GM19468 (cell line): ENCODE data around the gene ABCB10.
"Not testable (repeated sequence)": the region's sequence is repeated elsewhere in the genome, so short reads cannot be mapped to it uniquely, and the experiment has no call there.

Experiments used
- ATAC-seq: cut with Tn5 transposase; IDR thresholded peaks from one replicate; pipeline ENCODE4 v1.9.1; 2021; ENCODE audit warnings: mild to moderate bottlenecking, moderate library complexity, moderate number of reproducible peaks; ENCODE audit not compliant: unreplicated experiment; ENCODE audit errors: extremely low read depth

Gene ABCB10

DNA sequence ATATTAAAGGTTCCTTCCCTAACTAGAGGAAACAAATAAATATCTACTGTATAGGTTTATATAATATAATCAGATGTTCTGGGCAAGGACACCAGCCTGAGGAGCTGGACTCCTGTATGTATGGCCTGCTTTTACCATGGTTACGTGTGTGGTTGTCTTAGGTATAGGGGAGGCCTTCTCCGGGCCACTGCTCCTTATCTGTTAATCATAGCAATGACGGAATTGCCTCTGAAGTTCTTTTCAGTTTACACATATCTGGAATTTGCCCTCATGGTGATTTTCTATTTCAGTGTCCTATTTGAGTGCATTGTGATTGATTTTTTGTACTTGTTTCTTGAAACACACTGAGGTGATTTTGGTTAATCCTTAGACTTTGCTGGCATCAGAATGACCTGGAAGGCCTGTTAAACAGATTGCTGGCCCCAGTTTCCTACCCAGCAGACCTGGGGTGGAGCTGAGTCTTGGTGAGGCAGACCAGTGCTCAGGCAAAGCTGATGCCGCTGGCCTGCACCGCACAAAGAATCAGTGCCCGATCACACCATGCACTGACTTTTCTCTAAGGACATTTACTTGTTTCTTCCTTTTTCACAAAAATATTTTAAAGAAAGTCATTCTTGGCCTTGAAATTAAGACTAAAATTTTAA, 18.5 kb downstream of the ABCB10 start:
- no peak for ATAC-seq

DNA sequence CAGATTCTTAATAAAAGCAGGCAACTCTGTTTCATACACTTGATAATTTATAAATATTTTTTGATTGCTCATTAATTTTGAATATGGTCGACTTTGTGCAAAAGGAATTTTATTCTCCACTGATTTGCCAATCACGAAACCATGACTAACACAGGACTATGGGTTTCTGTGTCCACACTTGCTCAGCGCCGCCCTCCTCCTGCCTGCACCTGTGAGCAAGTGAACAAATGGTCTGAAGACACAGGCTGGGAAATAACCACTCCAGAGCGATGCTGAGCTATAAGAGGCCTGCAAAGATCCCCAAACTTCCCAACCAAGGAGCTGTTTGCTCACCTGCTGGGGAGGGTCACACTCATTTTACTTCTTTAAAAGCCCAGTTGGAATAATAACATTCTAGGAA, 19.6 kb downstream of the ABCB10 start:
- no peak for ATAC-seq

DNA sequence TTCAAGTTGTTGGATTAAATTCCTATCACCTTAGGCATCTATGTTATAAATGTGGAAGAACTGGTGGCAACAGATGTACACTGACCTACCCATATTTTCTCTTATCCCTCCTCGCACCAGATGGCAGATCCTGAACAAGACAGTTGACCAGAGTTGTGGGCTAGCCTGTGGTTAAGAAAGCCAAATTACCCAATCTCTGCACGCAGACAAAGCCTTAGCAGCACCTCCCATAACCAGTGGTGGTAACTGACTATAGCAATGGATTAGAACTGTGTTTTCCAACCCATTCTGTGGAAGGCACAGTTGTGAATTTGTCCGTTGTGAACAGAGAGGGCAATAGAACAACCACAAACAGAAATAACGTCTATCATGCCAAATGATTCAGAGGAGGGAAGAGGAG, 20.6 kb downstream of the ABCB10 start:
- no peak for ATAC-seq

DNA sequence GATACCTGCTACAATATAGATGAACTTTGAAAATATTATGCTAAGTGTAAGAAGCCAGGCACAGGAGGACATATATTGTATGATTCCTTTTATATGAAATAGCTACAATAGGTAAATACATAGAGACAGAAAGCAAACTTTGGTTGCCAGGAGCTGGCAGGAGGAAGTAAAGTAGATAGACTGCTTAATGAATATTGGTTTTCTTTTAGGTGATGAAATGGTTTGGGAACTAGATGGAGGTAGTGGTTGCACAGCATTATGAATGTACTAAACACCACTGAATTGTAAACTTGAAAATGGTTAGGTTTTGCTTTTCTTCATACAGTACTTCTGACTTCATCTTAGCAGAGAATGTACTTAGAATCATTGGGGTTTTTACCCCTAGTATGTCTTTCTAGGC, 21.5 kb downstream of the ABCB10 start:
- ATAC-seq, result no peak

DNA sequence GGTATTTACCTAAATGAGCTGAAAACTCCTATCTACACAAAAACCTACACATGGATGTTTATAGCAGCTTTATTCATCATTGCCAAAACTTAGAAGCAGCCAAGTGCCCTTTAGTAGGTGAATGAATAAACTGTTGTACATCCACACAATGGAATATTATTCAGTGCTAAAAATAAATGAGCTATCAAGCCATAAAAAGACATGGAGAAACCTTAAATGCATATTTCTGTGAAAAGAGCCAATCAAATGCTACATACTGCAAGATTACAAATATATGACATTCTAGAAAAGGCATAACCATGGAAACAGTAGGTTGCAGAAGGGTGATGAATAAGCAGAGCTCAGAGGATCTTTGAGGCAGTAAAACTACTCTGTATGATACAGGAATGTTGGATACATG, 23.3 kb downstream of the ABCB10 start:
- ATAC-seq, result no peak

DNA sequence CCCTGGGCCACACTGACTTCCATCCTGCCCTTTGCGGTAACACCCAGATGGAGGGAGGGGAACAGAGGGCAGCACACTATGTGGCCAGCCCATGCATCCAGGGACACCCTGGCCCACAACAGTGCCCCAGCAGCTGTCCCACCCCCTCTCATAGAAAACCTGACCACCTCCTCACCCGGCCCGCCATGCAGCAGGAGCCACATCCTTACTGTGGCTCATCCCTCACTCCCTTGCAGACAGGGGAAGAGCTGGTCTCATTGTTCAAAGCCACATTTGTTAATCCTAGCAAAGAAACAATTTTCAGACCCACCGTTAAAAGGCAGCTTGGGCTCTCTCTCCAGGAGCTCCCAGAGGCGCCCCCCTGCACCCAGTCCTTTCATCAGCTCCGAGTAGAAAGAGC, 27.2 kb downstream of the ABCB10 start:
- ATAC-seq, result no peak

DNA sequence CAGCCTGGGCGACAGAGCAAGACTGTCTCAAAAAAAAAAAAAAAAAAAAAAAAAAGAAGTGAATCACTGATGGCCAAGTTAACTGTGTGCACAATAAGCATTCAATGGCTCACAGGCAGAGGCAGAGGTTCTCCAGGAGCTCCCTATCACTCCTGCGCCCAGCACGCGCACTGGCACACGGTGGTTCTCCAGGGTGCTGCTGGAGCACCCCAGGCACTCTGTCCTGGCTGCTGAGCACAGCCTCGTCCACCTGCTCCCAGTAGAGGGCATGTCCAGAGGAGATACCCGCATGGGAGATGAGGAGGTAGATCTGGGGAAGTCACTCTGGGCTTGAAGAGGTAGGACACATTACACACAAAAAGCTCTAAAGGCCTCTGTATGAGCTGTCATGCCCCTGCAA, 28.9 kb downstream of the ABCB10 start:
- no peak for ATAC-seq

DNA sequence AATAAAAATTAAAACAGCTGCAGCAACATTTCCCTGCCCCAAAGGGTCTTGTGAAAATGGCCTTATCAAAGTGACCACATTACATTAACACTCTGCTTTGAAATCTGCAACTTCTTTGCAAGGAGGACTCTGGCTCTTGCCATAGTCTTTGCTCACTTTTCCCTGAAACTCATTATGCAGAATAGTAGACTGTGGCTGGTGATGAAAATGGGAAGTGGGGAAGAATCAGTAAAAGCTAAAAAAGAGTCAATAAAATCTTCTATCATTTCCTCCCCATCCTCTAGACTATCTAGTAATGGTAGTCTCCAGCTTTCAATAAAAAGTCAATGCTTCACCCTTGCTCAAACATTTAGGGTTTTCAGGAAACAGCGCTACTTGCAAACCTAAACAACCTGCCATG, 31.8 kb downstream of the ABCB10 start:
- no peak for ATAC-seq

DNA sequence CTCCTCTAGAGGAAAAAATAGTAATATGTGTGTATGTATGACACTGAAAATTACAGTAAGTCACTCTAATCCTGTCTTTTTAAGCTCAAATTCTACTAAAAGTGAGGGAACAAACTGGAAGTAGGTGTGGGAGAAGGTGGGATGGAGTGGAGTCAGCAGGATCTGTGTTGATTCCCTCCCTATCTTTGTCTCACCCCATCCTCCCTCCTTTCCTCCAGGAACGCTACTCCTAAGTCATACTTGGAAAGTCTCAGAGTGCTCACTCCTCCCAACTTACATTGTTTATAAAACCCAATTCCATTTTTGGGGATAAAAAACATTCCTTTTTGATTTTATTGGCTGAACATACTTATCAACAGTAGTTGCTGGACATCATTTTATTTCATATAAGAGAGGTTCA, 35.5 kb downstream of the ABCB10 start:
- no peak for ATAC-seq

DNA sequence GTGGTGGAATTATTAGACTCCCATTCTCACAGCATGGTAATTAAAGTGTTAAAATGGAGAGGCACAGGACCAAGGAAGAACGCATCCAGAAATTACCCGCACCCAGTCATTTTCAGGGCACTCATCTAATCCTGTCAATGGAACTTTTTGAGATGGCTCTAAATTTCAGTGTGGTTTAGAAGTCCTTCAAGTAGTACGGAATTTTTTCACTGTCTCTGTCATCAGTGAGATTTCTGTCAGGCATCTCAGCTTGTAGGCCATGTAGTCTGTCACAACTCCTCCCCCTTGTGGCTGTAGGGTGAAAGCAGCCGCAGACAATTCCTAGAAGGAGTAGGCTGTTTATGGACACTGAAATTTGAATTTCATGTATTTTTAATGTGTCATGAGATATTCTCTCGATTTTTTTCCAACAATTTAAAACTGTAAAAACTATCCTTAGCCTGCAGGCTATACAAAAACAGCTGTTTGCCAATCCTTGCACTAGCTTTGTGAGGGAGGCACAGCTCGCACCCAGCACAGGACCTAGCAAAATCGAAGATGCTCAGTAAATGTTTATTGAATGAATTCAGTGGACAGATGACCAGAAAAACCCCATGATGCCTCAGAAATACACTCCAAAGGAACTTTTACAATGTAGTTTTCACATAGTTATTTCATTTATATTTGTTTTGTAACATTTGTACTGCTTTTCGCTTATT, 43.8 kb downstream of the ABCB10 start:
- ATAC-seq, result no peak

DNA sequence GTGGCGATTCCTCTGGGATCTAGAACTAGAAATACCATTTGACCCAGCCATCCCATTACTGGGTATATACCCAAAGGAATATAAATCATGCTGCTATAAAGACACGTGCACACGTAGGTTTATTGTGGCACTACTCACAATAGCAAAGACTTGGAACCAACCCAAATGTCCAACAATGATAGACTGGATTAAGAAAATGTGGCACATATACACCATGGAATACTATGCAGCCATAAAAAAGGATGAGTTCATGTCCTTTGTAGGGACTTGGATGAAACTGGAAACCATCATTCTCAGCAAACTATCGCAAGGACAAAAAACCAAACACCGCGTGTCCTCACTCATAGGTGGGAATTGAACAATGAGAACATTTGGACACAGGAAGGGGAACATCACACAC, 46.9 kb downstream of the ABCB10 start:
- not testable (repeated sequence) for ATAC-seq

DNA sequence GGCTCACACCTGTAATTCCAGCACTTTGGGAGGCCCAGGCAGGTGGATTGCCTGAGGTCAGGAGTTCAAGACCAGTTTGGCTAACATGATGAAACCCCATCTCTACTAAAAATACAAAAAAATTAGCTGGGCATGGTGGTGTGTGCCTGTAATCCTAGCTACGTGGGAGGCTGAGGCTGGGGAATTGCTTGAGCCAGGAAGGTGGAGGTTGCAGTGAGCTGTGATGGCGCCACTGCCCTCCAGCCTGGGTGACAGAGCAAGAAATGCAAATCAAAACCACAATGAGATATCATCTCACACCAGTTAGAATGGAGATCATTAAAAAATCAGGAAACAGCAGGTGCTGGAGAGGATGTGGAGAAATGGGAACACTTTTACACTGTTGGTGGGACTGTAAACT, 47.3 kb downstream of the ABCB10 start:
- ATAC-seq, result not testable (repeated sequence)

DNA sequence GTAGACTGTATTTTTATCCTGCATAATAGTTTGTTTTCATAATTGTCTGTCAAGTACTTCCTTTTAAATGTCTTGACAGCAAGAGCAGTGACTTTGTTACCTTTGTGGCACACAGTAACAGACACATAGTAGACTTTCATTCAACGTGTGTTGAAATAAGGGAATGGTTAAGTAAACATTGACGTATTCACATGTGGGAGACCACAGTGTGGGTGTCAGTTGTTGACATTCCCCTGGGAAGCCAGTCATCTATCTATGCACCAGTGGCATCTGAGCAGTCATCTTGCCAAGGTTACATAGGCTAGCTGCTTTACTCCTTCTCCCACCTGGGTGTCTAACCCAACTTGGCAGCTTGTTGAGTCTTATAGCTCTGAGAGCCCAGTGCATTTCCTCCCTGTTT, 48.9 kb downstream of the ABCB10 start:
- ATAC-seq, result no peak

DNA sequence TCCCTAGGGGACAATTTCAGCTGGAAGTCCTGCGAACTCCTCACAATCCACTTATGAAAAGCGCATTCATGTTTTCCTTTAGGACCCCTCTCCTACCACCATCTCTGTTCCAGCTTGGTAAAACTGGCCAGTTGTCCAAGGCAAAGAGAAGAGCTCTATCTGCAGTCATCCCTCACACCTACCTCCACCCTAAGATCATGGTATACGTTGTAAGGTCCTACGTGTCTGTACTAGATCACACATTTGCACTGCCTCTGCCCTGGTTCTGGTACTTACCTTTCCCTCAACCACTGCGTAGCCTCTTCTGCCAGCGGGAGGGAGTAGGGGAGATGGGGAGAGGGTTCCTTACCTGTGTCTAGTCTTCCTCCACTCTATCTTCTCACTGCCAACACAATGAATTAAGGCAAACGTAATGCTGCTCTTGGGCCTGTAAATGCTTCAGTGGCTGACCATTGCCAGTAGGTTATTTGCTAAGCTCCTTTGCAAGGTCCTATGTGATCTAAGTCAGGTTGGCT, 49.6 kb downstream of the ABCB10 start:
- no peak for ATAC-seq

DNA sequence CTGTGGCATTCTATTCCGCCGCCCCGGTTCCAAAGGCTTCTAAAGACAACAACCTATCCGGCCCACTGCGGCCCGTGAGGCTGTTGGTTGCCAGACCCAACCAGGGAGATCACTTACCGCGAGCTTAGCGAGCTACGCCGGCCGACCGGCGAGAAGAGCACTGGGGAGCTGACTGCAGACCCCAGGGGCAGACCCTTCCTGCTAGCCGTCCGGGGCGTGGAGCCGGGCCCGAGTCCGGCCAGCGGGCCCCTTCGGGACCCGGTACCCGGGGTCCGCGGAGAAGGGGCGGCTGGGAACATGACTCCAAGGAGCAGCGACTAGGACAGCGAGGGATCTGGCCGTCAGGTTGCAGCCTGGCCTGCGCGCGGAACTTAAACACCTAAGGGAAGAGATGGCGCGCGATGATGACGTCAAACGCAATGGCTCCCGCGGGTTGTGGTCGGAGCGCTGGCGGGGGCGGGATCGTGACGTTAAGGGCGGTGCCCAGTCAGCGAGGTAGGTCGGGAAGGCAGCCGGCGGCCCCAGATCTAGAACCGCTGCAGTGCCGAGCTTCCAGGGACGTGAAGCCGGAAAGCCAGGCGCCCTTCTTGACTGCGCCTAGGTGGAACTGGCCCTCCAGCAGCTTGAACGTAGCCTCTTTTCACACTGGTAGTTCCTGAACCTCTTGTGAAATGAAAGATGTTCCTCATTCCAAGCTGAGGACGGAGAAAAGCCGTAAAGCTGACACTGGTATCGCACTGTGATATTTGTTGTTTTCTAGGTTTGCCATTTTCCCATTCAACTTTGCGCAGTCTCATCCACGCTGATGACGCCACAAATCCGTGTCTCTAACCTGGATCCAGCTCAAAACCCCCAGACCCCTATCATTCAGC, 50.3 kb downstream of the ABCB10 start, which contains the start of gene NUP133:
Gene NUP133 (minus strand): TSS at position 391 of the 872 bp plus-strand sequence. CDS start 92 bp downstream, at position 299.
- ATAC-seq, result peak; percentile 91

DNA sequence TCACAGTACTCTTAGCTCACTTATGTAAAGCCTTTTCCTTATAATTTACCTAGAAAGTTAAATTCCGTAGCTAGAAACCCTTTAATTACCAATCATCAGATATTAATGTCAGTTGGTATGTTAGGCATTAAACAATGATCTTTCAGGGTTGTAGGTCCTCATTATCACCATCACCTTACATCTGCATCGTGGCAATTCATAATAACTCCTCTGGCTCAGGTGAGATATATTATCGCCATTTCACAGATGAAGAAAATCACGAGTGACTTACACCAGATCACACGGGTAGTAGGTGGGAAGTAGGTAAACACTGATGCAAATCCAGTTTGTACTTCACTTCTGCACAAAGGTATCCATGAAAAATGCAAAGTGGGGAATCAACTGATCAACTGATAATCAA, 51.0 kb downstream of the ABCB10 start:
- ATAC-seq, result no peak

DNA sequence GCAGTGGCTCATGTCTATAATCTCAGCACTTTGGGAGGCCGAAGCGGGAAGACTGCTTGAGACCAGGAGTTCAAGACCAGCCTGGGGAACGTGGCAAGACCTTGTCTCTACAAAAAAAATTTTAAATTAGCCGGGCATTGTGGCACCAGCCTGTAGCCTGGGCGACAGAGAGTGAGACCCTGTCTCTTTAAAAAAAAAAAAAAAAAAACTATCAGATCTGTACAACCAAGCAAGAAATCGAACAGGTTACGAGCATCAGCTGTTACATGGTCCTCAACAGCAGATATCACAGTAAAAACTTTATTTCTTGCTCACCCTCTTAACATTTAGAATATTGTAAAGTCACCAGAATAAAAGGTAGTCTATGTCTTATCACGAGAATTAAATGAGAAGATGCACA, 51.9 kb downstream of the ABCB10 start:
- no peak for ATAC-seq

DNA sequence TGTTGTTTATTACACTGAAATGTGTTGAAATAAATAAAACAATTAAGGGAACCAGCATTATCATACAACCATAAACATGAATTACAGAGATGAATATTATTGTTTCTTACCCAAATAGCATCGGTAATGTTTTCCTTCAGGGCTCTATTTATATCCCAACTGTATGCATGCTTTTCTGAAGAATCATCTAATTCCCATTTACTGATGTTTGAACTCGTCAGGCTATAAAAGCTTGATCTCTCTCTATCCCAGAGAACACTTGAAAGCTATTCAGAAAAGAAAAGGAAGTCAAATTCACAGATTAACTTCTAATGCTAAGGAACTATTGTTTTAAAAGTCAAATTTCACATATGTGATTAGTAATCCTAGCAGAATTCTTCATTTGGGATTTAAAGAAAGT, 62.7 kb downstream of the ABCB10 start:
- no peak for ATAC-seq

DNA sequence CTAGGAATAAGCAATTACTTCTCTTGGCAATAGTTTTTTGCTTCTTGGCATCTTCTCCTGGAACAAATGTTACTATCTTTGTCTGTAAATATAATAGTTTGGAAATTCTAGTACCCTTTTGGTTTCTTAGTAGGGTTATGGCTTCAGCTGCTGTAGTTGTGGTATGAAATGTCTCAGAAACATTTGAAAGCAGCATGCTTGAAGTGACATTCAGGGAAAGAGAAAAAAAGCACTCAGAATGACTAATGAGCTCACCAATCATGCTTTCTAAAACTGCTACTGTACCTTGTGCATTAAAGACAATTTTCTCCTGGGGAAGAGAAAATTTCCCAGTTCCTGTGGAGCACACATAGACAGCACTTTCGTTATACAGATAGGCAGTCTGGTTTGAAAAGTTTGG, 71.3 kb downstream of the ABCB10 start:
- ATAC-seq, result no peak

DNA sequence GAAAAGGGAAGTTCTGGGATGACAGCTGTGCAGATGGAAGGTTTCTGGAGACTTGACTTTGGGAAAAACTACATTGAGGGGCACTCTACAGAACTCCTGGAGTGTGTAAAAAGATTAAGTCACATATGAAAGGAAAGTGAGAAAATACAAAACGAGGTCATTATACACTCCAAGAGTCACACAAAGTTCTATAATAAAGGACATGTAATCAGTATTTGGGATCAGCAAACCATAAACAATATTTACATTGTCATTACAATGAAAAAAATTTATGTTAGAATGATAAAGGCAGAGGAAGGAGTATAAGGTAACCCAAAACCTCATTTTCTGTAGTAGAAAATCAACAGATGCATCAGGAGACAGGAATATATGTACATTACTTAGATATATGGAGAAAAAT, 73.2 kb downstream of the ABCB10 start:
- no peak for ATAC-seq

DNA sequence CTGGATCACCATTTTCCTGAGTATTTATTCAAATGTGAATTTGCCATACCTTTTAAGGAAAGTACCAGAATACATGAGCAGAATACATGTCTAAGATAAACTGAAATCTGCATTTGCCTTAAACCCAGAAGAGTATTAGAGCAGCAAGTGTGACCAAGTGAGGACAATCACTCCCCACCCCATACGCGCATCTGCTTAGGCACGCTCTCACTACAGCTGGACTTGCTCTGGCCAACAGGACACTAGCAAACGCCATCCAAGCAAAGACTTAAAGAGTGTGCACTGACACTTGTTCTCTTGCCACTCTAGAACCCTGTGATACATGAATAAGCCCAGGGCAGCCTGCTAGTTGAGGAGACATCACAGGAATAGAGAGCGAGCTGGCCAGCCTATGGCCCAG, 76.0 kb downstream of the ABCB10 start:
- no peak for ATAC-seq
